ENCODE results near the gene NEURL2.
"Not testable (repeated sequence)": the region's sequence is repeated elsewhere in the genome, so short reads cannot be mapped to it uniquely, and the experiment has no call there.

The NEURL2 gene

GRCh38 chr20:45897692-45898091 is 6.7 kb upstream of the NEURL2 start:
- DNase-seq, result no peak

- no peak for DNase-seq
Measured at GRCh38 chr20:45897289-45897688, 6.3 kb upstream of the NEURL2 start.

- DNase-seq, result no peak
Measured at GRCh38 chr20:45896641-45897161, 5.7 kb upstream of the NEURL2 start.

GRCh38 chr20:45894797-45895196 is 3.8 kb upstream of the NEURL2 start:
- DNase-seq, result no peak

- DNase-seq, result no peak
Measured at GRCh38 chr20:45893831-45894230, 2.8 kb upstream of the NEURL2 start.

GRCh38 chr20:45892828-45893500 is 2.0 kb upstream of the NEURL2 start:
- no peak for DNase-seq

GRCh38 chr20:45892049-45892825 is 1.2 kb upstream of the NEURL2 start:
- DNase-seq, result no peak

- DNase-seq, result peak in 2 of 4 experiments; percentile 15 to 22
Measured at GRCh38 chr20:45890077-45890984, 677 bp downstream of the NEURL2 start.

- no peak for DNase-seq
Measured at GRCh38 chr20:45888681-45889080, 2.3 kb downstream of the NEURL2 start.

- DNase-seq, result no peak
Measured at GRCh38 chr20:45887346-45887715, 3.7 kb downstream of the NEURL2 start, which contains the start of gene SPATA25. Gene SPATA25 (minus strand): TSS chr20:45887622. CDS start chr20:45887590, 32 bp downstream.

- DNase-seq, result no peak
Measured at GRCh38 chr20:45886590-45887345, 4.2 kb downstream of the NEURL2 start.

GRCh38 chr20:45883100-45883469 is 7.9 kb downstream of the NEURL2 start:
- DNase-seq, result no peak

GRCh38 chr20:45882469-45883099 is 8.4 kb downstream of the NEURL2 start:
- no peak for DNase-seq

GRCh38 chr20:45880988-45881788 is 9.8 kb downstream of the NEURL2 start, which contains the start of gene ZSWIM1:
Gene ZSWIM1 (plus strand): TSS chr20:45881227. CDS start chr20:45882593, 1,366 bp downstream.
- DNase-seq, result peak; percentile 95 to 98 (median 96)

- no peak for DNase-seq
Measured at GRCh38 chr20:45878076-45878761, 12.8 kb downstream of the NEURL2 start.

- no peak for DNase-seq
Measured at GRCh38 chr20:45874576-45874975, 16.4 kb downstream of the NEURL2 start.

GRCh38 chr20:45874104-45874481 is 16.9 kb downstream of the NEURL2 start:
- DNase-seq, result not testable (repeated sequence)

GRCh38 chr20:45873409-45874103 is 17.5 kb downstream of the NEURL2 start:
- no peak for DNase-seq

GRCh38 chr20:45872626-45873025 is 18.4 kb downstream of the NEURL2 start:
- no peak for DNase-seq

- DNase-seq, result no peak
Measured at GRCh38 chr20:45867819-45868176, 23.2 kb downstream of the NEURL2 start.
